Measurements from ENCODE around the gene TUBB4B. TPM values are rescaled to one million over a fixed set of nuclear protein-coding genes. Genes with fewer than 3 reads are reported as not detected.

The TUBB4B gene
- total RNA-seq, 2 experiments from 2014 or later: 320 to 325 TPM

DNA sequence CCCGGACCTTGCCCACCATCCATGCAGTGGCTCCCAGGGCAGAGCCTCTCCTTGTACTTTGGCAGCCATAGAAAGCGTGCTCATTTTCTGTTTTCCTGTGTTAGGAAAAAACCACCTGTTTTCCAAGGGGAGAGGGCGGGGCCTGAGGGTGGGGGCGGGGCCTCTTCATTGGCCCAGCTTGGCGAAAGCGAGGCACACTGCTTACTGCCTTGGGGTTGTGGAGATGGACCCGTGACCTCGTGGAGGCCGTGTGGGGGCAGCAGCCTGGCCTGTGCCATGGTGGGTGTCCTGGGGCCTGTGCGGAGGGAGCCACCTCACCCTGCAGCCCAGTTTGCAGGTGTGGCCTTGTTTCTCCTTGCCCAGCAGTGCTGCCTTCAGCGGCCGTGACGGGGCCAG, 32.0 kb downstream of the TUBB4B start:
- ChIA-PET POLR2A (no interaction called here), CTCF (interaction anchor here (1.0 to 1.7 kb wide), 2 partner anchors 10 to 12 kb away, joined by 4 read pairs; no protein-coding TSS in a partner anchor)

GRCh38 chr9:137273611-137274320, 32.7 kb downstream of the TUBB4B start:
- Mint-ChIP-seq H3K4me1 (ENCODE audit: low read depth) (peaks cover 18% of the 10 kb centered on the region), H3K9me3 (no peaks in the 10 kb centered on the region), H3K36me3 (peaks cover 17% of the 10 kb centered on the region), H3K4me3 (no peak overlapping the region), H3K27ac (no peak overlapping the region), H3K27me3 (no peaks in the 10 kb centered on the region)
- no peak for DNase-seq
- POLR2A ChIA-PET: no interaction called here
- CTCF ChIA-PET: interaction anchor here (1.6 to 1.7 kb wide), 2 partner anchors 9 to 37 kb away, joined by 4 read pairs; no protein-coding TSS in a partner anchor
- intact Hi-C loops (cut with micrococcal nuclease): no loop called here

More for the DNA sequence above, 32.0 kb downstream of the TUBB4B start:
- no peak for DNase-seq
- intact Hi-C loops (cut with micrococcal nuclease): no loop called here
- peaks cover 20% of the 10 kb centered on the region for H3K36me3 Mint-ChIP-seq
- H3K4me1 Mint-ChIP-seq (ENCODE audit: low read depth): peaks cover 21% of the 10 kb centered on the region
- no peak overlapping the region for H3K4me3 Mint-ChIP-seq
- no peak overlapping the region for H3K27ac Mint-ChIP-seq
- H3K27me3 Mint-ChIP-seq: no peaks in the 10 kb centered on the region
- no peaks in the 10 kb centered on the region for H3K9me3 Mint-ChIP-seq

GRCh38 chr9:137275203-137275587, 34.1 kb downstream of the TUBB4B start:
- ChIA-PET POLR2A (no interaction called here), CTCF (interaction anchor here (1.6 kb wide), 1 partner anchor 39 kb away, joined by 4 read pairs; no protein-coding TSS in a partner anchor)
- Mint-ChIP-seq H3K27ac (no peak overlapping the region), H3K4me3 (no peak overlapping the region), H3K36me3 (peaks cover 6% of the 10 kb centered on the region), H3K9me3 (no peaks in the 10 kb centered on the region), H3K27me3 (no peaks in the 10 kb centered on the region), H3K4me1 (ENCODE audit: low read depth) (peaks cover 15% of the 10 kb centered on the region)
- intact Hi-C loops (cut with micrococcal nuclease): no loop called here
- DNase-seq: no peak

DNA sequence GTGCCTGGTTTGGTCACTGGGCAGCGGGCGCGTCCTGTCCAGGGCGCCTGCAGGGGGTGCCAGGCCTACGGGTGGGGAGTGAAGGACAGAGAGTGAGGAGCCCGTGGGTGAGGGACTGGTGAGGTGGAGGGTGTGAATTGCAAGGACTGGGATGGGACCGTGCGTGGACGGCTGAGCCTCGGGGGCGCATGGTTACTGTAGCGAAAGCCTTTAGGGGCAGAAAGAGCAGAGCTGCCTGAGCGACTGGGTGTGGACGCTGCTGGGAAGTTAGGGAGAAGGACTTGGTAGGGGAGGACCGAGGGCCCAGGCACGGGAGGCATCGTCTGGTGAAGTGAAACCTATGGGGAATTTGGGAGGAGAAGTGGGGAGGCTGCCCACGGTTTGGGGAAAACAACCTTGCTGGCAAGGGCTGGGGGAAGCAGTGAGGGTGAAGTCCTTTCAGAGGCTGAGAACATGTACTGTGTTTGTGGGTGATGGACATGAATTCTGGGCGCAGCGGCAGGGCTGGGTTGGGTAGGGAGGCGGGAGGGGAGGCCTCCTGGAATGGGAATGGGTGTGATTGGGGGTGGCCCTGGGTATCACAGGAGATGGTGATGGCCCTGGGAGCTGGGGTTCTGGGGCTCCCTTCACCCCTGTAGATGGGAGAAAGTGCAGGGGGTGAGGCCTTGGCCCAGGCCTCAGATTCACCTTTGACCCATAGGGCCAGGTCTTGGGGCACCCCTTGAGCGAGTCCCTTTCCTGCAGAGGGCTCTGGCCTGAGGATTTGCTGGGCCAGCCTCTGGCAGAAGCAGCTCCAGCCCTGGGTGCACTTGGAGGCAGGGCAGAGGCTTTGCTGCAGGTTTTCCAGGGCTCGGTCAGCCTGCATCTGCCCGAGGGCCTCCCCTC, 34.7 kb downstream of the TUBB4B start:
- POLR2A ChIA-PET: no interaction called here
- peaks cover 15% of the 10 kb centered on the region for H3K4me1 Mint-ChIP-seq (ENCODE audit: low read depth)
- no peak for DNase-seq
- CTCF ChIA-PET: interaction anchor here (1.4 kb wide), 1 partner anchor 48 kb away, joined by 3 read pairs; the partner anchor contains the start of gene RNF224
- no peaks in the 10 kb centered on the region for H3K9me3 Mint-ChIP-seq
- H3K27ac Mint-ChIP-seq: no peak overlapping the region
- peaks cover 6% of the 10 kb centered on the region for H3K36me3 Mint-ChIP-seq
- intact Hi-C loops (cut with micrococcal nuclease): no loop called here
- no peak overlapping the region for H3K4me3 Mint-ChIP-seq
- no peaks in the 10 kb centered on the region for H3K27me3 Mint-ChIP-seq

DNA sequence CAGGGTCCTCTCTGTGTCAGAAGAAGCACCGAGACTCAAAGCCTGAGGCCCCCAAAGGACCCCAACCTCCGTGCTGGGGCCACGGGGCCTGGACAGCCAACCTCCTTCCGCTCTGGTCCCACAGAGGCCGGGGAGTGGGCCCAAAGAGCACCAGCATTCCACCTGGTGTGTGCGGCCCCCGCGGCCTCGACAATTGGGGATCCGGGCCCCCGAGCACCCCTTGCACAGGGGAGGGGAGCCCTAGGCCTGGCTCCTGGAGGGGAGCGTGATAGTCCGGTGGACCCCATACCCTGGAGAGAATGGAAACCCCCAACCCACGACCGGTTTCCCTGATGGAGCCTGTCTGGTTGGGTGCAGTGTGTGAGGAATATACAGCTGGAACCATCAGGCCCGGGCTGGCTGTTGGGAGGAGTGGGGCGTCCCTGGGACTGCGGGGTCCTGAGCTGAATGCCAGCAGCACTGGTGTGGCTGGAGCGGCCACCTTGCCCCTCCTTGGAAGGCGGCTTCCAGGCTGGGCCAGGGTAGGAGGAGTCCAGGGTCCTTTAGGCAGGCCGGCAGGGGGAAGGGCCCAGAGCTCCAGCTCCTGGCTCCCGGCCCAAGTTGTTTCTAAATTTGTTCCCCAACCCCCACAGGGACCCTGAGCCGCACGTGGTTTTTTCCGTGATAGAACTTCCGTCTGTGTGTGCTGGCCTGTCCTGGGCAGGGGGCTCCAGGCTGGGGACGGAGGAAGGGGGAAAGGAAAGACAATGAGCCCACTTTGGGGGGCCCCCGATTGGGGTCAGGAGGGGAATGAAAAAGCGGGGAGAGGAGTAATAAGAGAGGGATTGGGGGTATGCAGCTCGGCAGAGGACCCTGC, 35.6 kb downstream of the TUBB4B start:
- ChIA-PET POLR2A (interaction anchor here (1.0 kb wide), 1 partner anchor 20 kb away, joined by 3 read pairs; no protein-coding TSS in a partner anchor), CTCF (interaction anchor here (1.0 to 1.4 kb wide), 2 partner anchors 40 to 49 kb away, joined by 3 to 4 read pairs; partner anchors contain the start of gene RNF224)
- Mint-ChIP-seq H3K9me3 (no peaks in the 10 kb centered on the region), H3K4me3 (peak overlapping the region; percentile 75), H3K27me3 (no peaks in the 10 kb centered on the region), H3K4me1 (ENCODE audit: low read depth) (peaks cover 8% of the 10 kb centered on the region), H3K36me3 (no peaks in the 10 kb centered on the region), H3K27ac (no peak overlapping the region)
- intact Hi-C loops (cut with micrococcal nuclease): no loop called here
- no peak for DNase-seq

DNA sequence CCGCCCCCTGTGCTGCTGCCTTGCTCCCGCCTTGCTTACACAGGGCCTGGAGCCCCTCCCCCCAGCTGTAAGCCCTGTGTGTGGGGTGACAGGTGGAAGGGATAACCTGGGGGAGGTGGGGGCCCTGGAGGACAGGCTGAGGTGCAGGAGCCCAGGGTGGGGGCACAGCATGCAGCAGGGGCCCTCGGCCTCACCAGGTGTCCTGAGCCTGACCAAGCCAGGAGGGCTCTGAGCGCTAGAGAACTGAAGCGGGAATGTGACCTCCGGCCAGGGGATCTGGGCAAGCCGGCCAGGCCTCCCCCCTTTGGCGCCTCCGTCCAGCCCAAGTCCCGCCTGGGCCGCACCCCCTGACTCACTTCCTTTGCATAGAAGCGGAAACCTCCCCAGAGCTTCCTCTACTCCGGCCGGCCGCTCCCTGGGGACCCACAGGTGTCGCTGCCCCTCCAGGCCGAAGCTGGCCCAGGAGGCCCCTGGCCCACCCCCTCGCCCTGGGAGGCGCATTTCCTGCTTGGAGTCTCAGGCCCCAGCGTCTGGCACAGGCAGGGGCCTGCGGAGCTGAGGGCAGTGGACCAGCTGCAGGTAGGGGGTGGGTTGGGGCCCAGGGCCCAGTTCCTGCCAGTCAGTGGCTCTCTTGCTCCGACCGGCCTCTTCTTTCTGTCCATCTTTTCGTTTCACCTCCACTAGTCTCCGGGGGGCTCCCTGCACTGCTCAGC, 36.4 kb downstream of the TUBB4B start, which contains the start of gene TOR4A:
TSS of gene TOR4A (plus strand) at position 398 of the 713 bp plus-strand sequence. CDS start 964 bp downstream, outside the sequence.
- H3K9me3 Mint-ChIP-seq: no peaks in the 10 kb centered on the region
- H3K4me1 Mint-ChIP-seq (ENCODE audit: low read depth): peaks cover 8% of the 10 kb centered on the region
- H3K27me3 Mint-ChIP-seq: no peaks in the 10 kb centered on the region
- intact Hi-C loops (cut with micrococcal nuclease): no loop called here
- ChIA-PET CTCF (interaction anchor here (1.0 to 1.4 kb wide), 2 partner anchors 40 to 50 kb away, joined by 3 to 4 read pairs; partner anchors contain the start of gene RNF224), POLR2A (interaction anchor here (1.0 kb wide), 1 partner anchor 20 kb away, joined by 3 read pairs; no protein-coding TSS in a partner anchor)
- peak; percentile 67 for DNase-seq
- H3K36me3 Mint-ChIP-seq: no peaks in the 10 kb centered on the region
- peak within 1 kb of the TSS; percentile 75 for H3K4me3 Mint-ChIP-seq
- H3K27ac Mint-ChIP-seq: peak within 1 kb of the TSS; percentile 46

DNA sequence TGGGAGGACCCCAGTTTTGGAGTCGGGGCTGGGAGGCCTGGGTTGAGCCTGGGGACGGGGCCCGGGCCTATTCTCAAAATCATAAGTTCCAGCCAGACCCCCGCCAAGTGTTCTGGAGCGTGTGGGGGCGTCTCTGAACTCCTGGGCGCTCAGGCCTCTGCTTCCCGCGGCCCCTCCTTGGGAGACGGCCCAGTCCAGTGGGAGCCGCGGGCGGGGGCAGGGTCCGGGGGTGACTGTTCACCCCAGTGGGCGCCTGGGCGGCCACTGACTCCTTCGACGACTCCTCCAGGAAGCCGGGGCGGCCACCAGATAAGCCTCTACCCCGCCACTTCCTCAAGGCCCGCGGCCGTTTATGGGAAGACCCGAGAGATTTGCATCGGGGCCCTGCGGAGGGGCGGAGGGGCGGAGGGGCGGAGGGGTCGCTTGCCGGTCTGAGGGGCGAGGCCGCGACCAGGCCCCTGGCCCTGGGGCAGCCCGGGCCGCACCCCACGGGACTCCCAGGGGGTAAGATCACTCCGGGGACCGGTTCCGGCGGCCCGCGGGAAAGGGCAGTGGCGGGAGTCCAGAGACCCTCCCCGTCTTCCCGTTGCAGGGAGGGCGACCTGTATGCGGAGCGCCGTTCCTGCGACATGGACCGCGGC, 37.1 kb downstream of the TUBB4B start:
- H3K9me3 Mint-ChIP-seq: no peaks in the 10 kb centered on the region
- peak overlapping the region; percentile 46 for H3K27ac Mint-ChIP-seq
- DNase-seq: no peak

GRCh38 chr9:137278721-137279711, 37.9 kb downstream of the TUBB4B start:
- intact Hi-C loops (cut with micrococcal nuclease): no loop called here
- Mint-ChIP-seq H3K4me3 (no peak overlapping the region), H3K36me3 (no peaks in the 10 kb centered on the region), H3K27me3 (no peaks in the 10 kb centered on the region), H3K4me1 (ENCODE audit: low read depth) (peaks cover 8% of the 10 kb centered on the region), H3K9me3 (no peaks in the 10 kb centered on the region), H3K27ac (no peak overlapping the region)
- POLR2A ChIA-PET: no interaction called here
- CTCF ChIA-PET: no interaction called here
- DNase-seq: no peak

More for the DNA sequence above, 37.1 kb downstream of the TUBB4B start:
- CTCF ChIA-PET: interaction anchor here (1.0 kb wide), 1 partner anchor 41 kb away, joined by 4 read pairs; no protein-coding TSS in a partner anchor
- Mint-ChIP-seq H3K4me3 (peak overlapping the region; percentile 75), H3K27me3 (no peaks in the 10 kb centered on the region), H3K36me3 (no peaks in the 10 kb centered on the region), H3K4me1 (ENCODE audit: low read depth) (peaks cover 8% of the 10 kb centered on the region)
- intact Hi-C loops (cut with micrococcal nuclease): no loop called here
- POLR2A ChIA-PET: no interaction called here

DNA sequence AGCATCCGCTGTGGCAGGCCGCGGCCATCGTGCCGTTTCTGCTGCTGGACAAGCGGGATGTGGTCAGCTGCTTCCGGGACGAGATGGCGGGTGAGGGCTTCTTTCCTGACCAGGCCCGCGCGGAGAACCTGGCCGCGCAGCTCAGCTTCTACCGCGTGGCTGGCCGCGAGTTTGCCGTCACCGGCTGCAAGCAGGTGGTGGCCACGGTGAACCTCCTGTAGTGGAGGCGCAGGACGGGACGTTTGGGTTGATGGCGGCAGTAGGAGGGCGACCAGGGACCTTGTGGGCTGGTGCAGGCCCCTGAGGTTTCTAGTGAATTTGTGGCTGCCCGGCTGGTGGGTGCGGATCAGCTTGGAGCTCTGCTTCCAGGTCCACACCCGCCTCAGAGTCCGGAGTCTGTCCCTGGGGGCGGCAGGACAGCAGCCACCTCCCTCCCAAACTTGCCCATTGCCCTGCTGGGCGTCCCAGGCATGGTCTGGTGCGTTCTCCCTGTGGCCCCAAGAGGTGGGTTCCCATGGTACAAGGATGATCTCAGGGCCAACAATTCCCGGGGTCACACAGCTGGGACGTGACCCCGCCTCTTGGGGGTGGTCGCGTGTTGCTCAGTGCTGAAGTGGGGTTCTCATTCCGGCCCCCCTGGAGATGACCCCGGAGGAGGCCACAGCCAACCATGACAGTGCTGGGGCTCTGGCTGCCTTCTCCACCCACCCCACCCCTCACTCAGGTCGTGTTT, 38.8 kb downstream of the TUBB4B start:
- intact Hi-C loops (cut with micrococcal nuclease): no loop called here
- Mint-ChIP-seq H3K4me3 (no peak overlapping the region), H3K36me3 (no peaks in the 10 kb centered on the region), H3K4me1 (ENCODE audit: low read depth) (peaks cover 8% of the 10 kb centered on the region), H3K27ac (no peak overlapping the region), H3K27me3 (no peaks in the 10 kb centered on the region), H3K9me3 (no peaks in the 10 kb centered on the region)
- POLR2A ChIA-PET: no interaction called here
- CTCF ChIA-PET: no interaction called here
- DNase-seq: no peak

Data from activated CD4-positive, alpha-beta memory T cell treated with anti-CD3 and anti-CD28 coated beads for 36 hours (primary cell).